HepG2 (cell line): ENCODE measurements around the gene PARD3. TPM values are rescaled to one million over a fixed set of nuclear protein-coding genes. Genes with fewer than 3 reads are reported as not detected.

Experiments
- ATAC-seq: fragments of 200-7000 bp; cut with Tn5 transposase; 3 replicates; pipeline ENCODE4 v1.9.1; 2020; ENCODE audit warnings: mild to moderate bottlenecking, moderate library complexity
- BruUV-seq: library from RNA; stranded (reverse); fragments of 400-500 nt; replicated peaks from 2 replicates; lab custom pipeline; 2021; lab: Mats Ljungman, UMichigan
- CTCF ChIA-PET: fragments of 300-600 bp; formaldehyde crosslinking; extraction: SDS; loops from one replicate; lab custom pipeline; 2021; ENCODE audit warnings: low total read pairs, inconsistent platforms, low intra/inter-chr PET ratio; lab: Yijun Ruan, JAX
- POLR2A ChIA-PET: fragments of 350-600 bp; sonication (Branson Sonifier 250); formaldehyde crosslinking; loops from one replicate; lab custom pipeline; 2020; ENCODE audit warnings: antibody characterized with exemption, inconsistent platforms; lab: Yijun Ruan, JAX
- DNase-seq: peaks from one replicate; pipeline ENCODE4 v3.0.0-alpha.2; 2015; ENCODE audit warnings: low spot score
- FAIRE-seq: peaks from 3 replicates; lab custom pipeline; 2011; peaks lifted over from hg19 to GRCh38; lab: Jason Lieb, UNC
- H2AFZ ChIP-seq: one replicate; pipeline ENCODE4 v1.6.1; 2011; ENCODE audit warnings: low read length, inconsistent platforms
- H3K27ac ChIP-seq: fragments of 300-600 bp; 3 replicates; pipeline ENCODE4 v1.8.0; 2011; ENCODE audit warnings: mixed run types, mild to moderate bottlenecking, mixed read lengths, low read length, inconsistent platforms; ENCODE audit not compliant: insufficient read depth; ENCODE audit errors: extremely low read length
- H3K27me3 ChIP-seq, 2 experiments: fragments of 200-600 bp in 1 of 2; 2 replicates in 1 of 2; 3 replicates in 1 of 2; pipeline versions ENCODE4 v1.6.0 to v1.8.0; 2011; ENCODE audit warnings: low read length in 2 of 2, mild to moderate bottlenecking in 2 of 2, moderate library complexity in 2 of 2, inconsistent platforms in 1 of 2; ENCODE audit not compliant: insufficient read depth in 2 of 2, control insufficient read depth in 1 of 2
- H3K36me3 ChIP-seq, 2 experiments: fragments of 200-600 bp in 1 of 2; replicated peaks in 1 of 2; 2 replicates in 1 of 2; 3 replicates in 1 of 2; pipeline versions ENCODE4 v1.5.1 to v1.8.0; 2011; ENCODE audit warnings: low read length in 2 of 2, inconsistent platforms in 1 of 2; ENCODE audit not compliant: insufficient read depth in 2 of 2, control insufficient read depth in 1 of 2
- H3K4me1 ChIP-seq: 2 replicates; pipeline ENCODE4 v1.5.1; 2012; ENCODE audit warnings: low read length, inconsistent platforms; ENCODE audit not compliant: insufficient read depth
- H3K4me2 ChIP-seq: 2 replicates; pipeline ENCODE4 v1.6.0; 2011; ENCODE audit warnings: low read depth, low read length, inconsistent platforms
- H3K4me3 ChIP-seq, 3 experiments: fragments of 200-600 bp in 1 of 3; sonication (generic), shearing (Covaris generic) in 1 of 3; replicated peaks in 1 of 3; 2 replicates each; pipeline ENCODE4 v1.5.1; 2011 to 2016; ENCODE audit warnings: low read length in 3 of 3, inconsistent platforms in 2 of 3, low read depth in 2 of 3, mild to moderate bottlenecking in 2 of 3, control low read depth in 1 of 3, mixed read lengths in 1 of 3; ENCODE audit not compliant: insufficient read depth in 1 of 3
- H3K79me2 ChIP-seq: one replicate; pipeline ENCODE4 v1.6.1; 2011; ENCODE audit warnings: low read length, inconsistent platforms; ENCODE audit not compliant: insufficient read depth
- H3K9ac ChIP-seq: 2 replicates; pipeline ENCODE4 v1.6.0; 2011; ENCODE audit warnings: mild to moderate bottlenecking, low read depth, low read length, inconsistent platforms; ENCODE audit not compliant: insufficient read depth
- H3K9me3 ChIP-seq: 2 replicates; pipeline ENCODE4 v1.5.1; 2012; ENCODE audit warnings: mild to moderate bottlenecking, low read length
- H4K20me1 ChIP-seq: 2 replicates; pipeline ENCODE4 v1.6.0; 2011; ENCODE audit warnings: inconsistent platforms, mild to moderate bottlenecking, low read length, moderate library complexity; ENCODE audit not compliant: insufficient read depth
- GLI4 ChIP-seq: sonication (generic); formaldehyde crosslinking; IDR thresholded peaks from 2 replicates; pipeline ENCODE4 v1.5.1; 2020; ENCODE audit warnings: missing genetic modification reagents, mild to moderate bottlenecking, moderate library complexity, borderline replicate concordance
- IKZF1 ChIP-seq: fragments of 450-650 bp; IDR thresholded peaks from 2 replicates; pipeline ENCODE4 v1.7.1; 2016
- KIAA2018 ChIP-seq: sonication (generic); formaldehyde crosslinking; IDR thresholded peaks from 2 replicates; pipeline ENCODE4 v1.5.0; 2020; ENCODE audit warnings: mild to moderate bottlenecking, missing genetic modification reagents, borderline replicate concordance
- MEIS2 ChIP-seq: sonication (generic); formaldehyde crosslinking; IDR thresholded peaks from 2 replicates; pipeline ENCODE4 v1.9.0; 2021; ENCODE audit warnings: mild to moderate bottlenecking, missing genetic modification reagents
- RARA ChIP-seq: IDR thresholded peaks from 2 replicates; pipeline ENCODE4 v1.6.1; 2016; ENCODE audit warnings: missing genetic modification reagents, missing compliant biosample characterization
- RARG ChIP-seq: sonication (generic); formaldehyde crosslinking; IDR thresholded peaks from 2 replicates; pipeline ENCODE4 v1.4.0; 2020; ENCODE audit warnings: low read depth, mild to moderate bottlenecking, missing genetic modification reagents
- RFX1 ChIP-seq: fragments of 450-650 bp; IDR thresholded peaks from 2 replicates; pipeline ENCODE4 v1.6.1; 2017
- SKI ChIP-seq: fragments of 450-650 bp; IDR thresholded peaks from one replicate; pipeline ENCODE4 v1.6.1; 2018; ENCODE audit warnings: mild to moderate bottlenecking; ENCODE audit not compliant: partially characterized antibody
- SNRNP70 ChIP-seq: fragments of 200-400 bp; formaldehyde crosslinking; IDR thresholded peaks from 2 replicates; pipeline ENCODE4 v1.6.1; 2017; ENCODE audit warnings: mild to moderate bottlenecking, low read depth, low read length, moderate library complexity
- SOX13 ChIP-seq, 3 experiments: fragments of 450-650 bp in 1 of 3; sonication (generic) in 1 of 3; formaldehyde crosslinking in 1 of 3; IDR thresholded peaks in 2 of 3; conservative IDR thresholded peaks in 1 of 3; 2 replicates each; pipeline versions ENCODE4 v1.5.0 to v1.6.1; 2016 to 2020; ENCODE audit warnings: antibody characterized with exemption in 1 of 3, mild to moderate bottlenecking in 1 of 3, missing compliant biosample characterization in 1 of 3, missing genetic modification reagents in 1 of 3, moderate library complexity in 1 of 3
- TRIM24 ChIP-seq: sonication (generic); formaldehyde crosslinking; IDR thresholded peaks from 2 replicates; pipeline ENCODE4 v1.8.0; 2022; ENCODE audit warnings: mild to moderate bottlenecking, missing genetic modification reagents
- ZNF263 ChIP-seq: sonication (generic); formaldehyde crosslinking; IDR thresholded peaks from 2 replicates; pipeline ENCODE4 v1.4.0; 2020; ENCODE audit warnings: missing genetic modification reagents
- ZNF44 ChIP-seq: sonication (generic); formaldehyde crosslinking; IDR thresholded peaks from 2 replicates; pipeline ENCODE4 v1.5.1; 2020; ENCODE audit warnings: mild to moderate bottlenecking, missing genetic modification reagents
- WGBS: methylation state at CpG from one replicate; pipeline ENCODE4 v1.1.6; 2017; ENCODE audit warnings: low lambda C conversion rate; 5-methylcytosine and 5-hydroxymethylcytosine counted together
- in situ Hi-C: cut with HindIII; loops from 2 replicates; pipeline ENCODE4 v1.10.0; 2017; ENCODE audit warnings: low pct_unique_long_range_greater_than_20kb; ENCODE audit not compliant: extremely low pct_ligation_motif_present
- intact Hi-C: fragments of 100-400 bp; cut with micrococcal nuclease; formaldehyde crosslinking; loops from one replicate; pipeline ENCODE4 v1.10.0; 2022; ENCODE audit not compliant: unreplicated experiment
- polyA plus RNA-seq, 8 experiments: library from polyadenylated mRNA; depleted of rRNA in 3 of 8; stranded (reverse) in 7 of 8; unstranded in 1 of 8; fragments of >200 nt; fragmentation: Illumina TruSeq in 4 of 8; extraction: Trizol in 4 of 8; gene quantifications; 2 replicates each; pipeline versions ENCODE4 v1.2.1 to v1.2.3, GENCODE V29; 2011 to 2016; ENCODE audit warnings: low read depth in 4 of 8, missing spikeins in 1 of 8, mixed read lengths in 1 of 8; ENCODE audit not compliant: insufficient read depth in 1 of 8
- total RNA-seq, 5 experiments: library from RNA; depleted of rRNA; stranded (reverse); fragments of >200 nt; fragmentation: Illumina TruSeq; extraction: Trizol; gene quantifications; 2 replicates each; pipeline ENCODE4 v1.2.3, GENCODE V29; 2016; ENCODE audit warnings: low read depth in 1 of 5
- TF ChIP-seq, protein P1 (sequence below): sonication (generic); formaldehyde crosslinking; IDR thresholded peaks from 2 replicates; pipeline ENCODE4 v1.4.0; 2020; ENCODE audit warnings: missing genetic modification reagents, mild to moderate bottlenecking, borderline replicate concordance
- TF ChIP-seq, protein P2 (sequence below): sonication (generic); formaldehyde crosslinking; IDR thresholded peaks from 2 replicates; pipeline ENCODE4 v1.4.0; 2020; ENCODE audit warnings: missing genetic modification reagents

Gene PARD3
- total and polyA plus RNA-seq, 2 of the 13 experiments (the other 11 are each of a cell fraction or from before 2014, with no cell fraction given) = 40.9 to 60.0 TPM

GRCh38 chr10:34426041-34426440 lies 389.1 kb downstream of the PARD3 start:
- POLR2A ChIA-PET = no interaction called here
- CTCF ChIA-PET = no interaction called here
- H3K27me3 ChIP-seq = no peaks in the 10 kb centered on the region
- H3K9me3 ChIP-seq = no peaks in the 10 kb centered on the region
- H3K4me1 ChIP-seq = peaks cover 25% of the 10 kb centered on the region
- BruUV-seq = no TSS peak
- H3K4me3 ChIP-seq = no peak overlapping the region
- ATAC-seq = no peak
- in situ Hi-C loops = no loop called here
- DNase-seq = no peak
- H4K20me1 ChIP-seq = no peaks in the 10 kb centered on the region
- H3K79me2 ChIP-seq = no peaks in the 10 kb centered on the region
- whole genome bisulfite sequencing = 60% methylated on average over 3 of the region's 3 CpGs
- intact Hi-C loops = no loop called here
- no peak overlapping the region for H3K9ac ChIP-seq
- no peak overlapping the region for H3K4me2 ChIP-seq
- H2AFZ ChIP-seq = no peak overlapping the region
- no peak for FAIRE-seq
- H3K27ac ChIP-seq = peak overlapping the region; percentile 24
- H3K36me3 ChIP-seq = no peaks in the 10 kb centered on the region
- TF ChIP-seq RARG = no peak
- TF ChIP-seq ZNF263 (CRISPR knock-in tag) = no peak
- TF ChIP-seq KIAA2018 (CRISPR knock-in tag) = no peak
- TF ChIP-seq IKZF1 = no peak
- no peak for TF ChIP-seq MEIS2
- no peak for TF ChIP-seq SNRNP70
- no peak for TF ChIP-seq TRIM24 (CRISPR knock-in tag)
- no peak for TF ChIP-seq ZNF44
- no peak for TF ChIP-seq RFX1
- TF ChIP-seq, protein P1, sequence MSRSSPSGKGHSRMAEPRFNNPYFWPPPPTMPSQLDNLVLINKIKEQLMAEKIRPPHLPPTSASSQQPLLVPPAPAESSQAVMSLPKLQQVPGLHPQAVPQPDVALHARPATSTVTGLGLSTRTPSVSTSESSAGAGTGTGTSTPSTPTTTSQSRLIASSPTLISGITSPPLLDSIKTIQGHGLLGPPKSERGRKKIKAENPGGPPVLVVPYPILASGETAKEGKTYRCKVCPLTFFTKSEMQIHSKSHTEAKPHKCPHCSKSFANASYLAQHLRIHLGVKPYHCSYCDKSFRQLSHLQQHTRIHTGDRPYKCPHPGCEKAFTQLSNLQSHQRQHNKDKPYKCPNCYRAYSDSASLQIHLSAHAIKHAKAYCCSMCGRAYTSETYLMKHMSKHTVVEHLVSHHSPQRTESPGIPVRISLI (CRISPR knock-in tag) = no peak
- no peak for TF ChIP-seq RARA (CRISPR knock-in tag)
- TF ChIP-seq GLI4 (CRISPR knock-in tag) = no peak
- no peak for TF ChIP-seq SOX13 (IDR thresholded peaks at IDR 0.05)
- no peak for TF ChIP-seq SOX13 (CRISPR knock-in tag; conservative IDR thresholded peaks at IDR 0.05 in 1 of 2, IDR thresholded peaks at IDR 0.05 in 1 of 2)
- TF ChIP-seq, protein P2, sequence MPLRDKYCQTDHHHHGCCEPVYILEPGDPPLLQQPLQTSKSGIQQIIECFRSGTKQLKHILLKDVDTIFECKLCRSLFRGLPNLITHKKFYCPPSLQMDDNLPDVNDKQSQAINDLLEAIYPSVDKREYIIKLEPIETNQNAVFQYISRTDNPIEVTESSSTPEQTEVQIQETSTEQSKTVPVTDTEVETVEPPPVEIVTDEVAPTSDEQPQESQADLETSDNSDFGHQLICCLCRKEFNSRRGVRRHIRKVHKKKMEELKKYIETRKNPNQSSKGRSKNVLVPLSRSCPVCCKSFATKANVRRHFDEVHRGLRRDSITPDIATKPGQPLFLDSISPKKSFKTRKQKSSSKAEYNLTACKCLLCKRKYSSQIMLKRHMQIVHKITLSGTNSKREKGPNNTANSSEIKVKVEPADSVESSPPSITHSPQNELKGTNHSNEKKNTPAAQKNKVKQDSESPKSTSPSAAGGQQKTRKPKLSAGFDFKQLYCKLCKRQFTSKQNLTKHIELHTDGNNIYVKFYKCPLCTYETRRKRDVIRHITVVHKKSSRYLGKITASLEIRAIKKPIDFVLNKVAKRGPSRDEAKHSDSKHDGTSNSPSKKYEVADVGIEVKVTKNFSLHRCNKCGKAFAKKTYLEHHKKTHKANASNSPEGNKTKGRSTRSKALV (CRISPR knock-in tag) = no peak
- TF ChIP-seq SKI = no peak
